Measurements from ENCODE around the gene DTWD2.
"Not testable (repeated sequence)": the region's sequence is repeated elsewhere in the genome, so short reads cannot be mapped to it uniquely, and the experiment has no call there.

DNA sequence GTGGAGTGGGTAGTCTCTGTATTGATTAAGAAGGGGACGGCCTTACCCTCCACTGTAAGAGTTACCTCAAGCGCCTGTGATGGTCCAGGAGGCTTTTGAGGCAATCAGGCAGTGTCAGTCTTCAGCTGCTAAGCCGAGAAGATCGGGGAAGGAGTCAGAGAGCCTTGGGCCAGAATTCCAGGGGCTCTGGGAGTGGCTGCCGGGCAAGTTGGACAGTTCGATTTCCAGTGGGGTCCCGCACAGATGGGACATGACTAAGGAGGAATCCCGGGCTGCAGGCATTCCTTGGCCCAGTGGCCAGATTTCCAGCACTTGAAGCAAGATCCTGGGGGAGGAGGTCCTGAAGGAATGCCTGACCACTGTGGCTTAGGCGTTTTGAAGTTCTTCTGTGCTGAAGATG lies 38.0 kb downstream of the DTWD2 start:
- TF ChIP-seq, protein P1, sequence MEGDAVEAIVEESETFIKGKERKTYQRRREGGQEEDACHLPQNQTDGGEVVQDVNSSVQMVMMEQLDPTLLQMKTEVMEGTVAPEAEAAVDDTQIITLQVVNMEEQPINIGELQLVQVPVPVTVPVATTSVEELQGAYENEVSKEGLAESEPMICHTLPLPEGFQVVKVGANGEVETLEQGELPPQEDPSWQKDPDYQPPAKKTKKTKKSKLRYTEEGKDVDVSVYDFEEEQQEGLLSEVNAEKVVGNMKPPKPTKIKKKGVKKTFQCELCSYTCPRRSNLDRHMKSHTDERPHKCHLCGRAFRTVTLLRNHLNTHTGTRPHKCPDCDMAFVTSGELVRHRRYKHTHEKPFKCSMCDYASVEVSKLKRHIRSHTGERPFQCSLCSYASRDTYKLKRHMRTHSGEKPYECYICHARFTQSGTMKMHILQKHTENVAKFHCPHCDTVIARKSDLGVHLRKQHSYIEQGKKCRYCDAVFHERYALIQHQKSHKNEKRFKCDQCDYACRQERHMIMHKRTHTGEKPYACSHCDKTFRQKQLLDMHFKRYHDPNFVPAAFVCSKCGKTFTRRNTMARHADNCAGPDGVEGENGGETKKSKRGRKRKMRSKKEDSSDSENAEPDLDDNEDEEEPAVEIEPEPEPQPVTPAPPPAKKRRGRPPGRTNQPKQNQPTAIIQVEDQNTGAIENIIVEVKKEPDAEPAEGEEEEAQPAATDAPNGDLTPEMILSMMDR (IDR thresholded peaks at IDR 0.05): not testable (repeated sequence)
- TF ChIP-seq POLR2AphosphoS5, POLR2A (IDR thresholded peaks at IDR 0.05): not testable (repeated sequence)
